ENCODE results near the gene IPPK.

IPPK gene, protein sequence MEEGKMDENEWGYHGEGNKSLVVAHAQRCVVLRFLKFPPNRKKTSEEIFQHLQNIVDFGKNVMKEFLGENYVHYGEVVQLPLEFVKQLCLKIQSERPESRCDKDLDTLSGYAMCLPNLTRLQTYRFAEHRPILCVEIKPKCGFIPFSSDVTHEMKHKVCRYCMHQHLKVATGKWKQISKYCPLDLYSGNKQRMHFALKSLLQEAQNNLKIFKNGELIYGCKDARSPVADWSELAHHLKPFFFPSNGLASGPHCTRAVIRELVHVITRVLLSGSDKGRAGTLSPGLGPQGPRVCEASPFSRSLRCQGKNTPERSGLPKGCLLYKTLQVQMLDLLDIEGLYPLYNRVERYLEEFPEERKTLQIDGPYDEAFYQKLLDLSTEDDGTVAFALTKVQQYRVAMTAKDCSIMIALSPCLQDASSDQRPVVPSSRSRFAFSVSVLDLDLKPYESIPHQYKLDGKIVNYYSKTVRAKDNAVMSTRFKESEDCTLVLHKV

DNA sequence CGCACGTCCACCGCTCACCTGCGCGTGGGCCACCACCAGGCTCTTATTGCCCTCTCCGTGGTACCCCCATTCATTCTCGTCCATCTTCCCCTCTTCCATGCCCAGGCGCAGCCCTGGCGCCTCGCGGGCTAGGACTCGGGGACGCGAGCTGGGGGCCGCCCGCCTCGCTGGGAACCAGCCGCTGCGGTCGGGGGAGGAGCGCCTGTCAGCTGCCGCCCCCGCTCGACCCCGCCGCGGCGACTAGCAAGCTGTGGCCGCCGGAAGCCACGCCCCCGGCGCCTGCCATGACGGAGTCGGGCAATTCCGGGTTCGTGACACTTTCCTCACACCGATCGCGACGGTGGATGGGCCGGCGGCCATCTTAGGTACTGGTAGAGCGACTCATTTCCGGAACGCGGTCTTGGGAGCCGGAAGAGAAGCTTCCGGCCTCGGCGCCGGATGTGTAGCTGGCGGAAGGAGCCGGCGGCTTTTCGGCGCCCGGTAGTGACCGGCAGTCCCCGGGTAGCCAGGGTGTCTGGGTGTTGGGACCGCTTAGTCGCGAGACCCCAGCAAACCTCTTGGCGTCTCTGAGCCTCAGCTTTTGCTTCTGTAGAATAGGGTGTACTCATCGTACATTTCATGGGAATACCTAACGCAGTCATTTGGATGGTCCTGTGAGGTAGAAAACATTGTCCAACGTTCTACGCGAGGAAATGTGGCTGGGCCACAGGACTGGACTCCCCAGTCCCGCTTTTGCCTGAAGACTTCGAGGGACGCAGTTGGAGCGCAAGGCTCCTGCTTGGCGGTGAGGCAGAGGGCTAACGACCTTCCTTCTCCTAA lies at the start of gene IPPK:
Gene IPPK (minus strand): TSS at position 242 of the 819 bp plus-strand sequence. CDS start 143 bp downstream, at position 99.
- peak; percentile 96 to 97 for DNase-seq

DNA sequence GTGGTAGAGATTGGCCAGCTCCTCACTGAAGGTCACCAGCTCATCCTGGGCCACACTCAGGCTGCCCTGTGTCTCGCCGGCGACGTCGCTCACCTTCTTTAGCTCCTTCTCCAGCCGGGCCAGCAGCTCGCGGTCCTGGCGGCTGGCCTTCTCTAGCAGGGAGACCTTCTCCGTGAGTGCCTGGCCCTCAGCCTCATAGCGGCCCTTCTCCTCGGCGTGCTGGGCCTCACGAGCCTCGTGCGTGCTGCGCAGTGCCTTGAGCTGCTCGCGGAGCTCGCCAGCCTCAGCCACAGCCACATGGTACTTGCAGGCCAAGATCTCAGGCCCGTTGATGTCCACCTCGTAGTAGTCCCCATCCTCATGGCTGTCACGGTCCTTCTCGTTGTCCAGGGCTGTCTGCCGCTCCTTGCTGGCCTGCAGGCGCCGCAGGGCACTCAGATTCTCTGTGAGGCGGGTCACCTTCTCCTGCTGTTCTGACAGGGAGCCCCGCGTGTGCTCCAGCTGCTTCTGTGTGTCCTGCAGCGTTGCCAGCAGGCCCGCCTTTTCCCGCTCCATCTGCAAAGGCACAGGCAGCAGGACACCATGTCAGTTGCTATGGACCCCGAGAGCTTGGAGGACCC lies 49.2 kb upstream of the IPPK start:
- no peak for DNase-seq

DNA sequence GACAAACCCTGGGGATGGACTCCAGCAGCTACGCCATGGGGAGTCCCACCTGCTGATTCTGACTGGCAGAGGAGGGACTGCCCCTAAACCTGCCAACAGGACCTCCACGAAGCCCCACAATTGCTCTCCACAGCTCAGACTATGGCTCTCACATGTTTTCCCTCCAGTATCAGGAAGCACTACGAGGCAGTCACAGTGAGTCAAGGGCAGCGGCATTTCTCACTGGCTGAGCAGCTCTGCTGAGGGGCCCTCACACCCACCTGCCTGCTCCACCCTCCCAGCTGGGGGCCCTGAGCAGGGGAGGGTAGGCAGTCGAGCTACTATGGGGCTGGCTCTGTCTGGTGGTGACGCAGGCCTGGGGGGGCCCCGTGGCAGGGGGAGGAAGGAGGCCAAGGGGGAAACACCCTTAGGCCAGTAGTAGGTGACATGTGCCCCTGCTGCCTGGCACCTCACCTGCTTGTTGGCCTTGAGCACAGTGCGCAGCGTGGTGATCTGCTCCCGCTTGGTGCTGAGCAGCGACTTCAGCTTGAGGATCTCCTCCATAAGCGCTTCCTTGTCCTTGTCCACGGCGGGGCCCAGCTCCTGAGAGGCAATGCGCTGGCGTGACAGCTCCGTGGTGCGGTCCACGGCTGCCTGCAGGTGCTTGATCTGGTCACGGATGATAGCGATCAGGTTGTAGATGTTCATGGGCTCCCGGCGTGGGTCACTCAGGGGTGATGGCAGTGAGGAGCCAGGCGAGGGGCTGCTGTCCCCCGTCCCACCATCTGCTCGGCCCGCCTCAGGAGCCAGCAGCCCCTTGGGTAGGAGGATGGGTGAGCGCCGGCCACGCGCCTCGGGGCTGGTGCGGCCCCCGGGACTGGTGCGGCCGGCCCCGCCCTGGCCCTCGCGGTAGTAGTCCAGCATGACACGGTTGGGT lies 48.4 kb upstream of the IPPK start:
- DNase-seq: no peak

DNA sequence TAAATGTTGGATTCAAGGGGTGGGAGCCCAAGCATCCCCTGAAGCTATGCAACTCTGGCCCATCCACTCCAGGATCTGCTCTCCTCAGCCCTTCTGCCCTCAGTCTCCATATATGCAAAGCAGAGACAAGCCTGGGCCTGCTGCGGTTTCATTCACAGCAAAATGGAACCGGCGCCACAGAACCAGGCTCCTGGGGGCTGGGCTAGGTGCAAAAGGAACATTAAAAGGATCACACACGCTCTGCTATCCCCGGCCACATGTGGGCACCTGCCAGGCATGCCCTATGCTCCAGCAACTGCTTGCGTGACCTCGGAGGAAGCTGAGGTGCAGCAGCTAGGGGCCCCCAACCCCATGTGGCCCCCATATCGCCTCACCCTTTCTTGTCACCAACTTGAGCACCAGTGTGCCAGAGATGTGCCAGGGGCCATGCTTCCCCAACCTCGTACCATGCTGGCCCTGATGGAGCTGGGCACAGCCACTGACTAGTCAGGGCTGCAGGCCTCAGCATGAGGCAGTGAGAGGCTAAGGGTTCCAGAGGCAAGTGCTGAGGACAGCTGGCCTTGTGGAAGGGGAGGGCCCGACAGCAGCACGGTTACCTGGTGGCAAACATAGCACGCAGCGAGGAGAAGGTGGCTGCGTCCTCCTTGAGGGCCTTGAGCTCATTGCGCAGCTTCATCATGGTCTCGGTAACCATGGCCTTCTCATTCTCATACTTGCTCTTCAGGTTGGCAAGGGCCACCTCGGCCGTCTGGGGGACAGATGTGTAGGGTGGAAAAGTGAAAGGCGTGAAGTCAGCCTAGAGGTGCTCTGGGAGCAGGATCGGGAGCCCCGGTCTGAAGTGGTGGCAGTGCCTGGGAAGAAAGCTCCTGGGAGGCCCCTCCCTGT lies 47.5 kb upstream of the IPPK start:
- no peak for DNase-seq

DNA sequence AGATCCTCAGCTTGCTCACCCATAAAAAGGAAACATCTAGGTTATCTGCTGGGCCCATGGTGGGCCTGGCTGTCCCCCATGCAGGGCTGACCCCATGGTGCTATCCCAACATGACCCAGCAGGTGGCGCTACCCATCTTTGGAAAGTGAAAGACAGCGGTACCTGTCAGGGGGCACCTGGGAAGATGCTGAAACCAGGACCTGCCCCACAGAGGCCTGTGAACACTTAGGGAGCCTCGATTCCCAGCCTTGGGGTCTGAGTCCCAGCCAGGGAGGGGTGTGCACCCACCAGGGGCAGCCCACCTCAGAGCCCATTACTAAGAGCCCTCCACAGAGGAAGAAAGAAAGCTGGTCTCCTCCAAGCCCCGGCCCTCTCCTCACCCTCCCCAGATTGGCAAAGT lies 46.6 kb upstream of the IPPK start:
- peak; percentile 88 for DNase-seq

DNA sequence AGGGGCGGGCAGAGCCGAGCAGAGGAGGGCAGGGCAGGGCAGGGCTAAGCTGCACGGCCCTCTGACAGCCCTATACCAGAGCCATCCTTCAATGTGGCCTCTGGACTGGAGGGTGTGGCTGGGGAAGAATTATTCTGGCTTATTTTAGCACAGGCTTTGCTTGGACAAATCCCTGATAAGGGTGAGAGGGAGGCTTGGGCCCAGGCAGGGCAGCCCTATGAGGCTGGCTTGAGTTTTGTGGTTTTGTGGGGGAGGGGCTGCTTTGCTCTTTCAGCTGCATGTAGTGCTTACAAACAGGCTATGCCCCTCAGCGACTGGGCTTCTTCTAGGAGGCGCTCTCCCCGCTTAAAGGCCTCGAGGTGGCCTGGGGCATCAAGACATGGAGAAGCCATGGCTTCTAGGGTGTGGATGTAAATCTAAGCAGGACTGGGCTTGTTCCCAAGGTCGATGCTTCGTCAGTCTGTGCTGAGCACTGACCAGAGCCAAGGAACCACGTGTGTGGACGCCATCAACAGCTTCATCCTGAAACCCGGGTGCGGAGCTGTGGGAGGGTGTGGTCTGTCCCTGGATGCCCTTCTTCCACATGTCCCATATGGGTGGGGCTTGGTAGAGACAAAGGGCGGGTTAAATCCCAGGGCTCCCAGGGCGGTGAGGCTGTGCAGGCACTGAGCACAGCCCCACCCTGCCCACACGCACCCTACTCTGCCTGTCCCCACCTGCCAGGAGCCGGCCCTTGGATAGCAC lies 45.7 kb upstream of the IPPK start:
- no peak for DNase-seq

DNA sequence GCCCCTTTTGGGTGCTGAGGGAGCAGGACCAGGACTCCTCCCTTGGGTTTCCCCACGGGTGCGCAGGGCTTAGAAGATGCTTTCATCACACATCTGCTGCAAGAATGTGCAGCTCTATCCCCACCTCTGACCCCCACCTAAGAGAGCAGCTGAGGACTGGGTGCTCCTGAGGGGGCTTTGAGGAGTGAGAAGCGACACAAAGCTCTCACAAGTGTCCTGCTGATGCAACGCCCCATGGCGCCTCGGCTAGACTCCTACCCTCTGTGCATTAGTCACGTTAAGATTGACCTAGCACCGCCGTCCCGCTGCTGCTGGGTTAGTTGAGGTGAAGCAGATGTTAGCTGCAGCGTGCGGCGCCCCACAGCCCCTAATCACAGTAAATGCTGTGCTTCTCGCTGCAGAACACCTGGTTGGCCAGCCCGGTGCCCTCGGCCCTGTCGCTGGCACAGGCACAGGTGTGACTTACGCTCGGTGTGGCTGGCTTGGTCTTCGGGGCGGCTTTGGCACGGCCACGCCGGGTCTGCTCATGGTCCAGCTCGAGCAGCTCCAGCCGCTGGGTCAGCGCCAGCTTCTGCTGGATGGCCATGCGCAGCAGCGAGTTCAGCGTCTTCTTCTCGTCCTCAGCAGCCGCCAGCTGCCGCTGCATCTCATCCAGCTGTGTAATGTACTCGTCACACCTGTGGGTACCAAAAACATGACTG lies 45.0 kb upstream of the IPPK start:
- DNase-seq: no peak

DNA sequence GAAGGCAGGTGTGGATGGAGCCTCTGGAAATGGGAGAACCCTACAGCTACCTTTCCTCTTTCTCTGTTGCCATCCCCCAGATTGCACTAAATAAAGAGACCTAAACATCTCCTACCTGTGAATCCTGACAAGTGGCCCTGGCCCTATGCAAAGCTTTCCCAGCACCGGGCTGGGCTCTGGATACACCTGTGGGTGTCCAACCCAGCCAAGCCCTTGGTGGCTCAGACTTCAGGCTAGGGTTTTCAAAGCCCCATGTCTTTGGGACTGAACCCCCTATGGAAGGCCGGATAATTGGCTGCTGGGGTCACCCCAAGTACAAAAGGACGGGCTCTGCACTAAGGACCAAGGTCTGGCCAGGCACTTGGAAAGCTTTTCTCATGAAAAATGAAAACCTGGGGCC lies 44.1 kb upstream of the IPPK start:
- DNase-seq: no peak

DNA sequence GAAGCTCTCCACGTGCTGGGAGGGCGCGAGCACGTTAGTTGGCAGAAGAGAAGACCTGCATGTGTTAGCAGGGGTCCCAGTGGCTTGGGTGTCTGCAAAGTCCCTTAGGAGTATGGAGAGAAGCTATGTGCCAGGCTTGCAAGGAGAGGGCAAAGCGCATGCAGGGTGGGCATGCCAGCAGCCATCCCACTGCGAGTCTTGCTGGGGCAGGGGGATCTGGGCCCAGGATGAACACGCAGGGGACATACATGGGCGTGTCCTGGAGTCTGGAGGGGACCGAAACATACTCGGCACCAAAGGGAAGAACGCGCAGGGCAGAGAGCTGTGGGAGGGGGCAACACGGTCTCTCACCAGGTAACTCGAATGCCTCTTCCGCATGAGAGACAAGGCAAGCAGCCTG lies 43.6 kb upstream of the IPPK start:
- DNase-seq: no peak

DNA sequence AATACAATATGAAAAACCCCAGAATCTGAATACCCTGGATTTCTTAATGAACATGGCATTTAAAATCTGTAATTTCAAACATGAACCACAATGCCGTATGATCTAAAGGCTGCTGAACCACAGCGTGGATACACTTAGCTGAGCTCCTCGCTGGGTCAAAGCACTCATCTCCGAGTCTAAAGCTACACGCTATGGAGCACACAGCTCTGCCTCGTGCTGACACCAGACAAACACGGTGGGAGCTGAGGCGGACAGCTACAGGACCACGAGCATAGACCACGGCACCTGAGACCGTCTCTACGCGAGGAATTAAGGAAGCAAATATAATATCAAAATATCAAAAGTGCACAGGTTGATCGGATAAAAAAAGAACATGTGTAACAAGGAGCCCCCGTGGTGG lies 42.8 kb upstream of the IPPK start:
- no peak for DNase-seq

DNA sequence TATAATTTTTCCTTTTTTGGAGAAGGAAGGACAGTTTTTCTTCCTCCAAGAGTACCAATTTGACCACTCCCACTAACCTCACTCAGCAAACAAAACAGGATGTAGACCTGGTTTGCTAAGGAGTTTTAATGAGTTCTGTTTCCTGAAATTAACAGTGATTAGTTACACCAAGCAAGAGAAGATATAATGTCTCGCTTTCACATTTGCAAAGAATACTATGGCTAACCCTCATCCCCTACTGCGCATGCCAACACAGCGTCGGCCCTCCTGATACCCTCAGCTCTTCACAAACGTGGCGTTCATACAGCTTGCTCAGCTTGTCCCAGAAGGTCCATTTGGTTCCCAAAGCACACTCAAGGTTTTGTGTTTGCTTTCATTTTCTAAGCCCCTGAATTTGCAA lies 41.9 kb upstream of the IPPK start:
- no peak for DNase-seq

DNA sequence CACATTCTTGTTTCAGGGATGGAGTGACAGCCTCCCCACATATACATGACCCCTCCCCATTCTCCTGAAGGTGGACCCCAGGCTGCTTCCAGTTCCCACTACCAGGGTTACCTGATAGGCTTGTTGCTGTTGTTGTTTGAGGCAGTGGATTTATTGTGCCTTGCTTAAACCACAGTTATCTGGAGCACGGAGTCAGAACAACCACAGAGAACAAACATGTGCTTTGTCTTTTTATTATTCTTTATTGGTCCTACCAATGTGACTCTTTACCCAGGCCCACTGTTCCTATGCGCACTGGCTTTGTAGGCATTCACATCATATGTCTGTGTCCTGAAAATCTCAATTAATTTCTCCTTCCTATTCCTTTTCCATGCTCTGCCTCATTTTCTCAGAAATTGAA lies 41.2 kb upstream of the IPPK start:
- no peak for DNase-seq

DNA sequence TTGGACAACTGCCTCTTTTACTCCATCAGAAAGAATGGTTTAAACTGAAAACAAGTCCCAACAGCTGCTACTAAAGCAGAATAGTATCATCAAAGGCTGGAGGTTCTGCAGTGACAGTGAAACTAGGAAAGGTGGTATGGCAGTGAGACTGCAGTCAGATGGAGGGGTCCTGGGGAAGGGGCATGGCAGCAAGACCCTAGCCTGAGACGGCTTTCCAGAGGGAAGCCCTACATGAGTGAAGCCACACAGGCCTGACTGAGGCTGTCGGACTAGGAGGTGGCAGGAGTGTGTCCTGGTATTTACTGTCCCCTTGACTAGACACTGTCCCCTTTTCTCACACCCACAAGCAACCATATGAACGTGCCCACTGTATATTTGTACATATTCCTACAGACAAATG lies 40.4 kb upstream of the IPPK start:
- no peak for DNase-seq

DNA sequence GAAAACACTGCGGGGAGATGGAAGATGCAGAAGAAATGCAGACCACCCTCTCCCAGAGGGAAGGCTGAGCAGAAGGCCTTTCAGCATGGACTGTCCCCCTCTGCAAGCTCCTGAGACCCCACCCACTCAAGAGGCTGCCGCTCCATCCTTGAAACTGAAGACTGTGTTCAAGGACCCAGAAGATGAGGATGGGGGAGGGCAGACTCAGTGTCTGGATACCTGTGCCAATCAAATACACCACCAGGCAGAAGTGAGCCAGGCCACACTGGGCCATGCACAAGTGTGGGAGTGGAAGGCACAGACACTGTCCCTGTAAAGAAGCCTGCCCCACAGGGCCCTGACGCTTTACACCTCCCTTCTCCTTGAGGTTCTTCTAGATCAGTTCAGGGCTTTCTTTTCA lies 40.0 kb upstream of the IPPK start:
- no peak for DNase-seq

DNA sequence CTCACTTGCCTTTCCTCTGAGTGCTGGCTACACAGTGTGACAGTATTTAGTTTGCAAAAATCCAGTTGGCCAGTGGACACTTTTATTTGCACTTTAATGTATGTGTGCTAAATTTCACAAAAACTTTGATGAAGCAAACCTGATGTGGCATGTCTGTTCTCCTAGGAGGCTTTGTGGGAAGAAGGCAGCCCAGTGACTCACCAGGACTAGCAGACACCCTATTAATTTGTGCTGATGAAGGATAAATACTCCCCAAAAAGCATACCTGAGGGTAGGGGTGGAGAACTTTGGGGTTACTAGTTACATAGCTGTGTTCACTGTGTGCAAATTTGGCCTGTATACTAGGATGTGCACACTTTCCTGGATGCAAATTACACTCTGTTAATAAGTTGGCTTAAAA lies 39.3 kb upstream of the IPPK start:
- no peak for DNase-seq

DNA sequence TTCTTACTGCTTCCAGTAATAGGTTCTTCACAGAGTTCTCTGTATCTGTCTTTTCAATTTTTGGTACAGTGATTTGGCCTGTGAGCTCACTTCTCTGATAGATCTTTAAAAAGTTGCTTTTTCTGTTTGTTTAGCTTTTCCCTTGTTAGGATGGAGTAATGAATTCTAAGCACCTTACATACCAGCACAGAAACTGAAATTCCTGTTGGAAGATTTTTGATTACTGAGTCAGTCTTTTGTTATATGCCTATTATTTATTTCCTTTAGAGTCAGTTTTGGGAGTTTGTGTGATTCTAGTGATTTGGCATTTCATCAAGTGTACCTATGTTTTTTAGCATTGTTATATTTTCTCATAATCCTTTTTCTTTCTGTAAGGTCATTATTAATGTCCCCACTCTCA lies 37.6 kb upstream of the IPPK start:
- DNase-seq: no peak

DNA sequence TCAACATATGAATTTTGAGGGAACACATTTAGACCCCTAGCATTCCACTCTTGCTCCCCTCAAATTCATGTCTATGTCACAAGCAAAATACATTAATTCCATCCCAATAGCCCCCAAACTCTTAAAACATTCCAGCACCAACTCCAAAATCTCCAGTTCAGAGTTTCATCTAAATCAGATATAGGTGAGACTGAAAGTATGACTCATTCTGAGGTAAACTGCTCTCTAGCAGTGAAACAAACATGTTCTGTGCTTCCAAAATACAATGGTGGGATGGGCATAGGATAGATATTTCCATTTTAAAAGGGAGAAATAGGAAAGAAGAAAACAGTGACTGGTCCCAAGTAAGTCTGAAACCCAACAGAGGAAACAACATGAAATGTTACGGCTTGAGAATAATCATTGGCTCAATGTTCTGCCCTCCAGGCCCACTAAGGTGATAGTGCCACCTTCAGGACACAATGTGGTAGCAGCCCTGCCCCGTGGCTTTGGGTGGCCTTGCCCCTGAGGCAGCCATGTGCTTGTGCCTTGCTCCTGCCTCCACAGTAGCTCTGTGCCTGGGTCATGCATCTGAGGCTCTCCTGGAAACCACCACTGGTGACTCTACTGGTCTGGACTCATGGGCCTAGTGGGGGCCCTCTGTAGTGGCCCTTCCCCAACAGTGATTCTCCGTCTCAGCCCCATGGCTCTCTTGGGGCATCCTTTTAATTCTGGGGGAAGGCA lies 36.4 kb upstream of the IPPK start:
- DNase-seq: peak; percentile 32 to 33

DNA sequence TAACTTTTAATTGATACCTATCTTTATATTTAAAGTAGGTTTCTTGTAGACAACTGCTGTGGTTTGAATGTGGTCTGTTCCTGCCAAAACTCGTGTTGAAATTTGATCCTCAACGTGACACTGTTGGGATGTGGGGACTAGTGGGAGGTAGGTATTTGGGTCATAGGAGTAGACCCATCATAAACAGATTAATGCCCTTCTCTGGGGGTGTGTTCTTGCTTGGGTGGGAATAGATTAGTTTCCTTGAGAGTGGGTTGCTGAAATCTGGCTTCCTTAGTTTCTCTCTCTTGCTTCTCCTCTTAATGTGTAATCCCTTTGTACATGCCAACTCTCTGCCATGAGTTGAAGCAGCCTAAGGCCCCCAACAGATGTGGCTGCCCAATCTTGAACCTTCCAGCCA lies 34.6 kb upstream of the IPPK start:
- DNase-seq: no peak

DNA sequence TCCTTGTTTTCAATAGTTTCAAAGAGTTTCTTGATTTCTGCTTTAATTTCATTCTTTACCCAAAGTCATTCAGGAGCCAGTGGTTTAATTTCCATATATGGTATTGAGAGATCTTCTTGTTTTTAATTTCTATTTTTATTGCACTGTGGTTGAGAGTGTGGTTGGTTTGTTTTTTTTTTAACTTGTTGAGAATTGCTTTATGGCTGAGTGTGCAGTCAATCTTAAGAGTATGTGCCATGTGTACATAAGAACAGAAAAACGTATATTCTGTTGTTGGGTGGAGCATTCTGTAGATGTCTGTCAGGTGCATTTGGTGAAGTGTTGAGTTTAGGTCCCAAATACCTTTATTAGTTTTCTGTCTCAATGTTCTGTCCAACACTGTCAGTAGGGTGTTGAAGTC lies 26.7 kb upstream of the IPPK start:
- no peak for DNase-seq

Measured in stimulated activated CD4-positive, alpha-beta T cell treated with anti-CD3 and anti-CD28 coated beads, Interleukin-2, amount 100 ng/mL, for 48 hours (primary cell).